ENCODE results near the gene RAD51D.
"Not testable (repeated sequence)": the region's sequence is repeated elsewhere in the genome, so short reads cannot be mapped to it uniquely, and the experiment has no call there.

RAD51D gene

DNA sequence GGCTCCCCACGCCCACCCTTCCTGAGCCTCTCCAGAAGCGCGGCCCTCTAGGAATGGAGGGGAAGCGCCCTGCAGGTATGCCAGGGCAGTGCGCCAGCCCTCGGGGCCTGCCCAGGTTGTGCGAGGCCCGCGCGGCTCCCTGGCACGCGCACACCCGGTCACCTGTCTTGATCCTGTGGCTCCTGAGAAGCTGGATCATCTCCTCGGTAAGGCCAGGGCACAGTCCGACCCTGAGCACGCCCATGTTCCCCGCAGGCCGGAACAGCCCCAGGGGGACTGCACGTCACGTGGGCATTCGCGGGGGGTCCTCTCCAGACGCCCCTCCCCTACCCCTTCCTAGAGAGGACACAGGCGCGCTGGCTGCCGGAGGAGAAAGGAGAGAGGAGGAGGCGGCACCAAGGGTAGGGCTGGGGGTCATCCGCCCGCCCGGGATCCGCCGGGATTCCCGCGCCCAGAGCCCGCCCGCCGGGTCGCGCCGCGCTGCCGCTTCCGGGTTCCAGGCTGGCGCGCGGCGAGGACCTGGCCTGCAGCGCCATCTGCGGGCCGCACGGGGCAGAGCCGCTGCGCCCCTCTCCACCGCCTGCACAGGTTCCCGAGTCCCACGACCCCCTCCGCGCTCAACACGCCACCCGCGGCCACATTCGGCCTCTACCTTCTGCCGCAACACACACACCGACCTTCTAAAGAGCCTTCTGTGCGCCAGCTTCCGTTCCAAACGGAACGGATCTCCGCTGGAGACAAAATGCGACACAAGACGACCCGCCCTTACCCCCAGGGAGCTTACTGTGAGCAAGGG, at the start of gene RAD51D:
Gene RAD51D, minus strand, starts transcription at position 491 of the 796 bp plus-strand sequence. Its CDS starts 247 bp downstream, at position 244.
- DNase-seq, result peak; percentile 13

DNA sequence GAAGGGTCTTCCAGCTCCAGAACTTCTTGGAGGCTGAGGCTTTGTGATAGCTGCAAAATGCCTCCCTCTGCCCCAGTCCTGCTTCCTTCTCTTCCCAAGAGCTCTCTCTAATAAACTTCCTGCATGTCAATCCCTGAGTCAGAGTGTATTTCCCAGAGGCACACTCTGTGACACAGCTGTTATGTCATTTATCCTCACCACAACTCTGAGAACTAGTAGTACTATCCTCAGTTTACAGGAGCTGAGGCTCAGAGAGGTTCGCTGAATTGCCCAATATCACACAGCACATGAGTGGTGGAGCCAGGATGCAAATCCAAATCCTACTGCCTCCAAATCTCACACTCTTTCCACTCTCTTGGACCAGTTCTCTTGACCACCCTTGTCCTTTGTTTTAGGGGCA, 48.0 kb upstream of the RAD51D start:
- DNase-seq, result no peak

DNA sequence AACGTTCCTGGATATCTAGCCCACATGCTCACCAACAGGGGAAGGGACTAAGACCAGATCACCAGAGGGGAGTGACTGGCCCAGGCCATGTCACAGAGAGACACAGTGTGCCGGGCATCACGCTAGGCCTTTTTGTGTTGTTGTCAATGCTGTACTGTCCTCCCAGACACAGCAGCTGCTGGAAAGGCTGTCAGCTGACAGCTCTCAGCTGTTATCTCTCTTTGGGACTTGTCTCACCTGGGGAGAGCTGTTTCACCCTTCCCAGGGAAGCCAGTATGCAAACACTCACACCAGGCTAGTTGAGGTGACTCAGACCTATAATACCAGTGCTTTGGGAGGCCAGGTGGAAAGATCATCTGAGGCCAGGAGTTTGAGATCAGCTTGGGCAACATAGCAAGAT, 47.4 kb upstream of the RAD51D start:
- DNase-seq, result no peak

DNA sequence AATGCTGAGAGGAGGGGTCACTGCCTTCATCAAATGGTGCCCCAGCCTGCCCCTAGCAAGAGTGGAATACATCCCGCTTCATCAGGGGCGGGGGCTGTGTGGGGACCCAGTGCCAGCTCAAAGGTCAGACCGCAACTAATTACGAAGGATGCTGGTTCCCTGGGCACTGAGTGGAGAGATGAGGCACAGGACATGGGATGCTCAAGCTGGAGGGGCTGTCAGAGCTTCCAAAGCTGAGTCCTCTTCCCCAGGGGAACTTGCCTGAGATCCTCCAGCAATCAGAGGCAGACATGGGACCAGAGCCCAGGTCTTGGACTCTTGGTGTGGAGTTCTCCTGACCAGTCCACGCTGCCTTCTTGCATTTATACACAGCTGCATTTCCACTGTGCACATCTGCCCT, 46.9 kb upstream of the RAD51D start:
- no peak for DNase-seq

DNA sequence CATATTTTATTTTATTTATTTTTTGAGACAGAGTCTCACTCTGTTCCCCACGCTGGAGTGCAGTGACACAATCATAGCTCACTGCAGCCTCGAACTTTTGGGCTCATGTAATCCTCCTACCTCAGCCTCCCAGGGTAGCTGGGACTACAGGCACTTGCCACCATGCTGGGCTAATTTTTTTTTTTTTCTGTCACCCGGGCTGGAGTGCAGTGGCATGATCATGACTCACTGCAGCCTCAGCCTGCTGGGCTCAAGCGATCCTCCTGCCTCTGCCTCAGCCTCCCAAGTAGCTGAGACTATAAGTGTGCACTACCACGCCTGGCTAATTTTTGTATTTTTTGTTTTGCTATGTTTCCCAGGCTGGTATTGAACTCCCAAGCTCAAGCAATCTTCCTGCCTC, 45.1 kb upstream of the RAD51D start:
- DNase-seq, result no peak

DNA sequence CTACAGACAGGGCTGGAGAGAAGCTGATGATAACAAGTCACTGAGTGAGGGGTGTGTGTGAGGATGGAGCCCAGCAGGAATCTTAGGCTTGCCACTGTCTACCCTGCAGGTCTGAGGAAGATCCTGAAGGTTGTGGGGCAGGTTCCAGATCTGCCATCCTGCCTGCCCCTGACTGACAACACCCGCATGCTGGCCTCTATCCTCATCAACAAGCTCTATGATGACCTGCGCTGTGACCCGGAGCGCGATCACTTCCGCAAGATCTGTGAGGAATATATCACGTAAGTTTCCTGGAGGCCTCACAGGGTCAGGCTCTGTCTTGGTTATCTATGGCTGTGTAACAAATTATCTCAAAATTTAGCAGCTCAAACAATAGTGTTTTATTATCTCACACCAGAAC, 44.2 kb upstream of the RAD51D start:
- no peak for DNase-seq

DNA sequence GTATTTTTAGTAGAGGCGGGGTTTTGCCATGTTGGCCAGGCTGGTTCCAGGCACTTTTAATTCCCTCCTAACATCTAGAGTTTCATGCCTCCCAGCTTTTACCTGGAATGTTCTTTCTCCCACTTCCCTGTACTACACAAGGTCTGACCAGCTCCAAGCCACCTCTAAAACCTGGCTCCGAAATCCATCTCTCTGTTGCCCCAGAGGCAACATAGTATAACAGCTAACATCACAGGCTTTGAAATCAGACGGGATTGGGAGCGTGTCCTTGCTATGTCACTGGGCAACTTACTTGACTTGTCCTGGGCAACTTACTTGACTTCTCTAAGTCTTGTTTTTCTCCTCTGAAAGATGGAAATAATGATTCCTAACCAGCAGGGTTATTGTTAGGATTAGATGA, 43.1 kb upstream of the RAD51D start:
- DNase-seq, result no peak

DNA sequence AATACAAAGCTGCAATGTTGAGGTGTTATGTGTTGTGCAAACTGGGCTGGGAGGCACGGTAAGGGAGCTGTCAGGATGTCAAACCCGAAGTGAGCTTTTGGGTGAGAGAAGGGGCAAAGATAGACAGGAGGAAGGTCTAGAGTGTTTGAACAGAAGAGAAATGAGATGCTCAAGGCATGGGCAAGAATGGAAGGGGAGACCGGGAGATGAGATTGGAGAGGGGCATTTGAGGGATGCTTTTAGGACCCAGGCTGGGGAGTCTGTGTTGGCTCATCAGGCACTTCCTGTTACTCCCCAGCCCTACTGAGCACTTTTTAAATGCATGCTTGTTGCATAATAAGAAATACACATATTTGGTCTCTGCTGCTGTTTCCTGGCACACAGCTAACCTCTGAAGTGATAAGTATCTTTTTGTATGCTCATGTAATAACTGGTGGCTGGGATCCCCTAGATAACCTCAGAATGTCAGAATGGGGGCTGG, 41.7 kb upstream of the RAD51D start:
- no peak for DNase-seq

DNA sequence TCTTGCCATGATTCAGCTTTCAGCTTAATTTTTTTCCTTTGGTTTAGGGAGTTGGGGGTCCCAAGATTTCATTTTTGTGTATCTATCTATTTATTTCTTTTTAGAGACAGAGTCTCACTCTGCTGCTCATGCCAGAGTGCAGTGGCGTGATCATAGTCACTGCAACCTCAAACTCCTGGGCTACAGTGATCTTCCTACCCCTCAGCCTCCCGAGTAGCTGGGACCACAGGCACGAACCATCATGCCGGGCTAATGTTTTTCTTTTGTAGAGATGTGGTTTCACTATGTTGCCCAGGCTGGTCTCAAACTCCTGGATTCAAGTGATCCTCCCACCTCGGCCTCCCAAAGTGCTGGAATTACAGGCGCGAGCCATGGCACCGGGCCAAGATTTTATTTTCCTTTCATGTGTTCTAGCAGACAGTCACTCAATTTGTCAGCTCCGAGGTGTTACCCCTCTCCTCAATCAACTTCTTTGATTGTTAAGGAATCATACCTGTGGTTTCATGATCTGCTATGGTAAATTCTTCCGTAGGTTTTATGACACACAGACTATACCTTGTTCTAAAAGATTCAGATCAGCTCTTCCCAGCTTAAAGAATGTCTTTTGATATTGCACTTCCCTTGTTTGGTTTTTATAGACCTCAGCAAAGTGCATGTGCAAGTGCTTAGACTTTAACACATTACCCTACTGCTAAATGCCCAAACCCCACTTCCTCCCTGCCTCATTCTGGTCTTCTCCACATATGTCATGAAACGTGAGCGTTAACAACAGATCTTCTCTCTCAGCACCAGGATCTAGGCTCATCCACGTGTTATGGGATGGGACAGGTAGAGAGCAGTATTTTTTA, 40.9 kb upstream of the RAD51D start:
- DNase-seq, result no peak

DNA sequence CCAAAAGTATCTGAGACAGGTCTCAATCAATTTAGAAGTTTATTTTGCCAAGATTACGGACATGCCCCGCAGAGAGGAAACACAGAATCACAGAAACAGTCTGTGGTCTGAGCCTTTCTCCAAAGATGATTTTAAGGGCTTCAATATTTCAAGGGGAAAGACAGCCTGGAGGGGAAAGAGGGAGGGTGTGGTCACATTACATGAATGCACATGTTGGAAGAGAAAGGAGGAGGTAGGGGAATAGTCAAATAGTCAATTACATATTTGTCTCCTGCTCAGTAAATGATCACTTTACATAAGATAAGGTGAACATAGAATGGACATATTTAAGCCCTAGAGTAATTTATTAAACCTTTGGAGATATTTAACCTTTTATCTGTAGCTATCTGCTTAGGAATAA, 40.3 kb upstream of the RAD51D start:
- no peak for DNase-seq

DNA sequence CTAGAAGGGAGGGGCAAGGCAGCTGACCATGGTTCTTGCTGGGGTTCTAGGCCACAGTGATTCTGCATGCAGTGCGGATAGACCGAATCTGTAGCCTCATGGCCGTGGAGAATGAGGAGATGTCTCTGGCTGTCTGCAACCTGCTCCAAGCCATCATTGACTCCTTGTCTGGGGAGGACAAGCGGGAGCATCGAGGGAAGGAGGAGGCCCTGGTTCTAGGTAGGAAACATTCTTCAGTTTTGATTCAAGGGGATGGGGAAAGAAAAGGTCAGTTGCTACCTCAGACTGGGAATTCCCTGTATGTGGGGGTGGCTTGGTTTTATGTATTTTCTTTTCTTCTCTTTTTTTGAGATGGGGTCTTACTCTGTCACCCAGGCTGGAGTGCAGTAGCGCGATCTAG, 35.6 kb upstream of the RAD51D start:
- no peak for DNase-seq

DNA sequence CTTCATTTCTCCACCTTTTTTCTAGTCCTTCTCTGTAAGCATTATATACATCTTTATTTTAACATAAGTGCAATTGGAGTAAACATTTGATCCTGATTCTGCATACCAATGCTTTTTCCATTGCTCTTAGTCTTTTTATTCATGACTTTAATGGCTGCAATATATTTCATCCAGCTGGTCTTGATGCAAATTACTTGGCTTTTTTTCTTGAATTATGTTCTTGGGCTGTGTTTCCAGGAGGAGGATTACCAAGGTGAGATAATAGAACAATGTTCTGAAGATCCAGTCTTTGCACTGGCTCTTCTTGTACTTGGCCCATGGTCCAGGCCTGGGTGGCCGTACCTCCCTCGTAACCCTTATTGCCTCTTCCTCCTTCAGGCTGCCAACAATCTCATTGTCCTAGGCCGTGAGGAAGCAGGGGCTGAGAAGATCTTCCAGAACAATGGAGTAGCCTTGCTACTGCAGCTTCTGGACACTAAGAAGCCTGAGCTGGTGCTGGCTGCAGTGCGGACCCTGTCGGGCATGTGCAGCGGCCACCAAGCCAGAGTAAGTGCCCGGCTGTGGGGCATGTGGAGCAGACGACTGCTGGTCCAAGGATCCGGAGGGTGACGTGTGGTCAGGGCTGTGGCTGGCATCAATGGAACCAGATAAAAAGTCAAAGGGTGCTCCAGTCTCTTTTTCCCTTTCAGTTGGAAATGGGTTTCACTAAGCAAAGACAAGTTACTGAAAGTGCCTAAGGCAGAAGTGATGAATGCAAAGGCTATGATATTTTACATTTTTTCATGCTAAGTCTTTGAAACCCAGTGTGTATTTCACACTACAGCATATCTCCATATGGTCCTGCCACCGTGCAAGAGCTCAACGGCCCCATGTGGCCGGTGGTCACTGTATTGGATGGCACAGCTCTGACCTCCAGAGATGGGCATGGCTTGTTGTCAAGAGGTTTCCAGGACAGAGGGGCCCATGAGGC, 34.8 kb upstream of the RAD51D start:
- DNase-seq, result no peak

DNA sequence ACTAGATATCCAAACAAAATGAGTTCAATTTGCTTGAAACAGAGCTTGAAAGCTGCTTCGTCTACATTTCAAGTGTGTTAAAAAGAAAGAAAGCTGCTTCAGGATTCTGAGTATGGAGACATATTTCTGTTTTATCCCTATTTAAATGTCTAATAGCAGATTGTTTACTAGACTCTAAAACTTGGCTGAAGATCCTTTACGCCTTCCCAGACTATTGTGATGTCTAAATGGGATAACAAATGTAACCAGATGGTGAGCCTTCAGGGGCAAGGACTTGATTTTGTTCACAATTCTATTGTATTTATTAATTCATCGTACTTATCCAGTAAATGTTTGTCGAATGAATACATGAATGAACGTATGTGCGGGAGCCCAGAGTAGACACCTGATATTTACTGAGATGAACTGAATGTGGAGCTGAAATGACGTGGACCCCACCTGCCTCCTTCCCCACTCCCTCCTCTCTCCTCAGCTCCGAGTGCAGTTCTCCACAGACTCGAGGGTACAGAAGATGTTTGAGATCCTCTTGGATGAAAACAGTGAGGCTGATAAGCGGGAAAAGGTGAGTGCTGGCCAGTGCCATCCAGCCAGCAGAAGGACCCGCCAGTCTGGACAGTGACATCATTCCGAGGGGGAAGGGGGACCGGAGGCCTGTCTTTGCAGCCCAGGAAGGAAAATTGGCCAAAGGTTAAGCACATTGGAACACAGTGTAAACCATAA, 32.9 kb upstream of the RAD51D start:
- no peak for DNase-seq

DNA sequence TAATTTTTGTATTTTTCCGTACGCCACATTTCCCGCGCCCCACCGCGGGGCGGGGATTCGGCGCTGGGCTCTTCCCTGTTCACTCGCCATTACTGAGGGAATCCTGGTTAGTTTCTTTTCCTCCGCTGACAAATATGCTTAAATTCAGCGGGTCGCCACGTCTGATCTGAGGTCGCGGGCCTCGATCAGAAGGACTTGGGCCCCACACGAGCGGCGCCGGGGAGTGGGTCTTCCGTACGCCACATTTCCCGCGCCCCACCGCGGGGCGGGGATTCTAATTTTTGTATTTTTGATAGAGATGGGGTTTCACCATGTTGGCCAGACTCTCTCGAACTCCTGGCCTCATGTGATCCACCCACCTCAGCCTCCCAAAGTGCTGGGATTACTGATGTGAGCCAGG, 31.4 kb upstream of the RAD51D start:
- DNase-seq, result not testable (repeated sequence)

DNA sequence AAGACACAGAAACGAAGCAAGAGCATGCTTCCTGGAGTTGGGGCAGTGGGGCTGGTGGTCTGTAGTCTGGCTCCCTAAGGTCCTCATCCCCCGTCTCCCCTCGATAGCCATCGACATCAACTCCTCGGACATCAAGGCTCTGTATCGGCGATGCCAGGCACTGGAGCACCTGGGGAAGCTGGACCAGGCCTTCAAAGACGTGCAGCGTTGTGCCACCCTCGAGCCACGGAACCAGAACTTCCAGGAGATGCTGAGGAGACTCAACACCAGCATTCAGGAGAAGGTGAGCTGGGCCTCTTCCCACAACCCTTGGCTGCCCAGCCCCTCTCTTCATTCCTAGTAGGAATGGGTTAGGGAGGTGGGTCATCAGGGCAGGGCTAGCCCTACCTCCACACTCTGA, 30.3 kb upstream of the RAD51D start:
- no peak for DNase-seq

DNA sequence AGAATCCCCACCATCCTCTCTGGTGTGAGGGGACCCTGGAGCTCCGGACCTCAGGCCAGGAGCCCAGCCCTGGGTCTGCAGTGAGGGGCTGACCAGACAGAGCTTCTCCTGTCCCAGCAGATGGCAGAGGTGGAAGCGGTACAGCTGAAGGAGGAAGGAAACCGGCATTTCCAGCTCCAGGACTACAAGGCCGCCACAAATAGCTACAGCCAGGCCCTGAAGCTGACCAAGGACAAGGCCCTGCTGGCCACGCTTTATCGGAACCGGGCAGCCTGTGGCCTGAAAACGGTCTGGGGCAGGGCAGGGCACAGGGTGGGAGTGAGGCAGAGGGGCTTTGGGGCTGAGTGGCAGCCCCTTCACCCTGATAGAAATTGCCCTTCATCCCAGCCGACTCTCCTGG, 28.5 kb upstream of the RAD51D start:
- no peak for DNase-seq

DNA sequence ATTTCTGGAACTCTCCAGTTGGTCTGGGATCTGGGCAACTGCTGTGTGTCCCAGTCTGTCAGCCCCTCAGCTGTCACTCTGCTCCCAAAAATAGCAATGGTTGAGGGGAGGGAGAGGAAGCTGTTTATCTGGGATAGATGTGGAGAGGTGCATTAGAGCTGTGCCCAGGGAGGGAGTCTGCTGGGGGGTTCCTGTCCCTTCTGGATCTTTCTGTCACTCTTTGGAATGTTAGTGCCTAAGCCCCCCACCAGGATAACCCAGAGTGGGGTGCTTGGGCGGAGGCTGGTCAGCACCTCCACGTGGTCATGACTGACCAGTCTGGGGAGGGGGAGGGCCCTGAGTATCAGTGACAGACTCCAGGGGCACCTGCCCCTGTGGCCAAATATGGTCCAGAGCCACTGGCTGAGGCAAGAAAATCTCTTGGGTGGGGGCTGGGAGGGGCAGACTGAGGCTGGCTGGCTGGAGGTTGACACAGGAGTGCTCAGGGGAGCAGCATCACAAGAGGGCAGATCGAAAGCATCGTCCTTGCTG, 27.8 kb upstream of the RAD51D start, which contains the start of gene UNC45B:
Gene UNC45B, plus strand, starts transcription at position 443 of the 531 bp plus-strand sequence. CDS start 447 bp downstream, outside the sequence.
- no peak for DNase-seq

DNA sequence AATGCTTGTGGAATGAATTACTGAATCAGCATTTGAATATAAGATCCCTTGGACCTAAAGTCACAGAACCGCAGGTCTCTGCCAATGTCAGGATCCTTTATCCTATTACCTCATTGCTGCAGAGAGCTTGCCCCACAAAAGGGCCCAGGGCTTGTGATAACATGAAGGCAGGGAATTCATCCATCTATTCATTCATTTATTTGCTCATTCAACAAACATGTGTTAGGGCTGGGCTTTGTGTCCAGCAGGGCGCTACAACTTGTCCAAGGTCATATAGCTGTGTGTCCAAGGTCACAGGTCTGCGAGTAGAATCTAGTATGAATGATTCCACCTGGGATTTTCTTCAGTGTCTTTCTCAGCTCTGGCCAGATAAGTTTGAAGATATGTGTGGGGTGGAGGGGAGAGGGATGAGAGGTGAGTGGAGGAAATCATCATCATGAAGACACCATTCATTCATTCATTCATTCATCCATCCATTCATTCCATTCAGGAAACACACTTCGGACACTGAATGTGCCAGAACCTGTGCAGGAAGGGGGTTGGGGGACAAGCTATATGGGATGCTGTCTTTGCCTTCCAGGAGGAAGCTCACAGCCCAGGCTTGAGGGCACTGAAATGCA, 26.7 kb upstream of the RAD51D start:
- no peak for DNase-seq

DNA sequence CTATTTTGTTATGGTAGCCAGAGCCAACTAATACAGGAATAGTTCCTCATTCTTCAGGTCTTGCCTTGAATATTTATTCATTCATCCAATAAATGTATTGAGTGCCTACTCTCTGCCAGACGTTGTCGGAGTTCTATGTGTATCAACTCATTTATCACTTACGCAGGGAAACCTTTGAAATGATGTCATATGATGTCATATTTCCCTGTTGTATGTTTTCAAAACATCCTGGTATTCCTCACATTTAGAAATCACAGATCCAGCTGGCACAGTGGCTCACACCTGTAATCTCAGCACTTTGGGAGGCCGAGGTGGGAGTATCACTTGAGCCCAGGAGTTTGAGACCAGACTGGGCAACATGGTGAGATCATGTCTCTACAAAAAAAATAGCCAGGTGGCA, 25.2 kb upstream of the RAD51D start:
- no peak for DNase-seq

DNA sequence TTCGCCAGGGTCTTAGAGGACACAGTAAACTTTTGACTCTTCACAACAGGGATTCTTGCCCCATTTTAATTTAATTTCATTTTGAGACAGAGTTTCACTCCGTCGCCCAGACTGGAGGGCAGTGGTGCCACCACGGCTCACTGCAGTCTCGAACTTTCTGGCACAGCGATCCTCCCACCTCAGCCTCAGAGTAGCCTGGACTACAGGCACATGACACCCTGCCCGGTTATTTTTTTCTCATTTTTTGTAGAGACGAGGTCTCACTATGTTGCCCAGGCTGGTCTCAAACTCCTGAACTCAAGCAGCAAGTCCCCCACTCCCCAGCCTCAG, 22.8 kb upstream of the RAD51D start:
- DNase-seq, result no peak

DNA sequence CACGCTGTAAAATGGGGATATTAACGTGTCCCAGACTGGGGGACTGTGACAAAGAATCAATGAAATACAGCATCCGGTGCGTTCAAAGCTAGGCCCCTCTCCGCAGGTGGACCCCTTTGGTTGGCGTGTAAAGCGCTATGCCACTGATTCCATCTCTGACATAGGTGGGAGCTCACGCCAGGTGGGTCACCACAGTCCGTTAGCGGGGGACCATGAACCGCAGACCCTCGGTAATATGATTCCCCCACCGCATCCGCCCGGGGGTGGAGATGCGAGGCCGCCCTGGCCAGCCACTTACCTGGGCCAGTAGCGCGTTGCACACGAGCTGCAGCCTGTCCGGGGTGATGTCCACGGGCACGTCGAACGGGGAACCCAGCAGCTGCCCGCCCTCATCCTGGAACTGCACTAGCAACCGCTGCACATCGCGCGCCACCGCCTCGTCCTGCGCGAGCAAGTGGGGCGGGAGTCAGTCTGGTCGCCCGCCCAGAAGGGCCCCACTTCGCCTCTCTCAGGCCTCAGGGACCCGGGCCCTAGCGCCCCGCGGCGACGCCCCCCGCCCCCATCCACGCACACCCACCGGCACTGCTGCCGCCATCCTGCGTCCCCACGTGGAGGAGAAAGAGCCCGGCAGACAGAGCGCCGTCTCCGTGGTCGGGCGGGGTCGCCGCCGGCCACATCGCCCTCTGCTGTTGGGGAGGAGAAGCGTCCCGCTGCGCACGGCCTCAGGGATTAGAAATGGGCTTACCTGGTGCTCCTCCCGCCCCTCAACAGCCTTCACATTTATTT, 22.2 kb upstream of the RAD51D start, which contains the start of gene NLE1:
Gene NLE1, minus strand, starts transcription at position 623 of the 786 bp plus-strand sequence. Its CDS starts 28 bp downstream, at position 595.
- peak; percentile 33 for DNase-seq

Data from NCI-H2029 treated with DMSO at 0.1 percent for 48 hours (cell line).